Astrocyte (in vitro differentiated cells and primary cell): ENCODE measurements around the gene PPP3R1.

ENCODE experiments used
- CTCF ChIP-seq: IDR thresholded peaks from 2 replicates; pipeline ENCODE4 v1.5.1; 2011; ENCODE audit warnings: low read depth, mild to moderate bottlenecking, inconsistent platforms, low read length, moderate library complexity; ENCODE audit not compliant: insufficient read depth
- EZH2 ChIP-seq: IDR thresholded peaks from 2 replicates; pipeline ENCODE4 v1.6.1; 2012; ENCODE audit warnings: mild to moderate bottlenecking, low read length, inconsistent platforms; ENCODE audit not compliant: insufficient read depth

GRCh38 chr2:68155618-68156017 is 96.7 kb downstream of the PPP3R1 start:
- no peak for TF ChIP-seq CTCF
- no peak for TF ChIP-seq EZH2
